DOHH2 (cell line): ENCODE data around the gene ZBTB7C.

Source experiments
- CTCF ChIP-seq: fragments of 200-600 bp; sonication (generic); IDR thresholded peaks from one replicate; pipeline ENCODE4 v1.5.1; 2014; ENCODE audit warnings: antibody characterized with exemption, mild to moderate bottlenecking, low read depth, low read length; ENCODE audit not compliant: poor library complexity, severe bottlenecking
- EZH2phosphoT487 ChIP-seq: fragments of 200-600 bp; sonication (generic); IDR thresholded peaks from 2 replicates; pipeline ENCODE4 v1.6.1; 2017; ENCODE audit warnings: borderline replicate concordance, mild to moderate bottlenecking, antibody characterized with exemption, low read length, moderate library complexity, mixed read lengths

DNA sequence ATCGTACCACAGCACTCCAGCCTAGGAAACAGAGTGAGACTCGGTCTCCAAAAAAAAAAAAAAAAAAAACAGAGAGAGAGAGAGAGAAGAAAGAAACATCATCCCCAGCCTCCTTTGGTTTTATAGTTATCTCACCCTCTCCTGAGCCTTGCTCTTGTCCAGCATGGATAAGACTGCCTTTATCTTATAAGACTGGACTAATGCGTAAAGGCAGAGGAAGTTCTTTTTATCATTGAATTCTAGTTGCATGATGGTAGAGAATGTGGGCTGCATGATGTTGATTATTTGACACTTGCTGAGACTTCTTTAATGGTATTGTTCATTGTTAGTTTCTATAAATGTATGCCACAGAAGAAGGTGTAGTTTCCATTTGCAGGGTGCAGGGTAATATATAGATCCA lies 124.4 kb downstream of the ZBTB7C start:
- TF ChIP-seq CTCF = no peak
- TF ChIP-seq EZH2phosphoT487 = no peak
